ENCODE results near the gene EGFR. TPM values are rescaled to one million over a fixed set of nuclear protein-coding genes. Genes with fewer than 3 reads are reported as not detected.

EGFR gene
- total RNA-seq, 2 experiments from 2014 or later = not detected

GRCh38 chr7:55133630-55134358 lies 115.0 kb downstream of the EGFR start:
- POLR2A ChIA-PET = no interaction called here
- CTCF ChIA-PET = no interaction called here

GRCh38 chr7:55134359-55134725 lies 115.5 kb downstream of the EGFR start:
- CTCF ChIA-PET = no interaction called here
- POLR2A ChIA-PET = no interaction called here

GRCh38 chr7:55134786-55135185 lies 116.0 kb downstream of the EGFR start:
- CTCF ChIA-PET = no interaction called here
- POLR2A ChIA-PET = no interaction called here

- POLR2A ChIA-PET = no interaction called here
- CTCF ChIA-PET = no interaction called here
These were observed 116.6 kb downstream of the EGFR start for GRCh38 chr7:55135462-55135861.

- CTCF ChIA-PET = no interaction called here
- POLR2A ChIA-PET = no interaction called here
These were observed 119.8 kb downstream of the EGFR start for GRCh38 chr7:55138663-55139062.

GRCh38 chr7:55140221-55140940 lies 121.6 kb downstream of the EGFR start:
- POLR2A ChIA-PET = no interaction called here
- CTCF ChIA-PET = no interaction called here

DNA sequence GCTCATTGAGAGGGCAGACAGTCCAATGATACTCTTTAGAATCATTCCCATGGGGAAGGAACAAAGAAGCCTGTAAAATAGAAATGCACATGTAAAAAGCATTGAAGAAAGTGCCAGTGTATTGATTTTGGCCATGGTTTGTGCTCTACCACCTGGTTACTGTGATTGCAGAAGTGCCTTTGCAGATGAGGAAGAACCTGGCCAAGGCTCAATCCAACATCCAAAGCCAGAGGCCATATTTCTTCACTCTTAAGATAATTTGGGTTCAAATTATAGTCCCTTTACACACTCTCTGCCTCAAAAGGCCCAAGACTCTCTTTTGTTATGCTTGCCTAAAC lies 122.1 kb downstream of the EGFR start:
- CTCF ChIA-PET = no interaction called here
- POLR2A ChIA-PET = no interaction called here

DNA sequence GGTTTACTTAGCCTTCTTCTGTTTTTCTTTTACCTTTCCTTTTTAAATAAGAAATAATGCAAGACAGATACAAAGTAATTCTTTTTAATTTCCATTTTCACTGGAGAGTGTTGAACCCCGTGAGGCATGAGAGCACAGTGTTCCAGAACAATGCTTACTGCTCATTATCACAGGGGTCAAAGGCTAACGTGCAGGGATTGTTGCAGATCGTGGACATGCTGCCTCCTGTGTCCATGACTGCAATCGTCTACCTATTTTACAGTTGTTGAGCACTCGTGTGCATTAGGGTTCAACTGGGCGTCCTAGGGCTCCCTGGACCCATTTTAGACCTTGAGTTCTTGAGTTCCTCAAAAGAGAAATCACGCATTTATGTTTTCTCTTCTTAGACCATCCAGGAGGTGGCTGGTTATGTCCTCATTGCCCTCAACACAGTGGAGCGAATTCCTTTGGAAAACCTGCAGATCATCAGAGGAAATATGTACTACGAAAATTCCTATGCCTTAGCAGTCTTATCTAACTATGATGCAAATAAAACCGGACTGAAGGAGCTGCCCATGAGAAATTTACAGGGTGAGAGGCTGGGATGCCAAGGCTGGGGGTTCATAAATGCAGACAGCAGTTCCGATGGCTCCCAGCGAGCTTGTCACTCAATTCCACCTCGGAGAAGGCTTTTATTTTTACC lies 124.2 kb downstream of the EGFR start:
- ChIA-PET CTCF (no interaction called here), POLR2A (no interaction called here)

DNA sequence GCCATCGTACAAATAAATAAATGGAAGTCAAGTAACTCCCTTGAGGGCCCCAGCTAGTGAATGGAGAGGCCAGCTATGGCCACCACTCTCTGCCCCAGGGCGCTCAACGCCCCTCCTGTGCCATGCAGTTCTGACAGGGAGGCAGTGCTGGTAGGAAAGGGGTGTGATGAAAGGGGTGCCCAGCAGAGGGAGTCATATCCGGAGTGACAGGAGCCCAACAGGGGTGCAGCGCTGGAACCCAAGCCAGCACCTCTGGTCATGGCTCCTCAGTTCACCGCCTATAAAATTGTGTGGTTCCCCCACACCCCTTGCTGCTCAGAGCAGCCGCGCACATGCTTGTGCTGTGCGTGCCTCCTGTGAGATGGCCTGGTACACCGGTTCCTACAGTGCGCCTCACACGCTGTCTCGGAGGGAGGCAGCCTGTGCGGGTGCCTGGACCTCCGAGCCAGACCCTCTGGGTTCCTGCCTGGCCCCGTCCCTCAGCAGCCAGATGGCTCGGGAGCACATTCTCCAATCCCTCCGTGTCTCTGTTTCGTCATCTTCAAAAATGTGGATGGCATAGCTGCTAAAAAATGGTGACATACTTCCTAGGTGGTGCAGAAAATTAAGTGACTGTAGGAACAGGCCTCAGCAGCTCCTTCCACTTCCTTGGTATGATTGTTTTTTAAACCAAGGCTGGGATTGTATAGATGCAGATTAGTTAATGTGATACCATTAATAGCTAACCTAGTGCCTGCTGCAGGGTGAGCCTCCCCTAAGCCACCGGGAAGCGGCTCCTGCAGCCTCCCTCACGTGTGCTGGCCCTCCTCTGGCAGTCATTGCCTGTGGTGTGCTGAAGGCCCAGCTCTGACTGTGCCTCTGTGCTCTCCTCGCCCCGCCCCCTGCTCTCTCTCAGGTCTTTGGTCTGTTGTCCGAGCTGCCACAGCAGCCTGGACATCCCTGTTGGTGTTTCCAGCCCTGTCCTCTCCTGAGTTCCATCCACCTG lies 125.8 kb downstream of the EGFR start:
- CTCF ChIA-PET = interaction anchor here (1.0 kb wide), 1 partner anchor 110 kb away, joined by 3 read pairs; no protein-coding TSS in a partner anchor

GRCh38 chr7:55145606-55146005 lies 126.8 kb downstream of the EGFR start:
- CTCF ChIA-PET = interaction anchor here (1.0 kb wide), 1 partner anchor 110 kb away, joined by 3 read pairs; no protein-coding TSS in a partner anchor
- POLR2A ChIA-PET = no interaction called here

More for the DNA sequence above, 125.8 kb downstream of the EGFR start:
- POLR2A ChIA-PET = no interaction called here

DNA sequence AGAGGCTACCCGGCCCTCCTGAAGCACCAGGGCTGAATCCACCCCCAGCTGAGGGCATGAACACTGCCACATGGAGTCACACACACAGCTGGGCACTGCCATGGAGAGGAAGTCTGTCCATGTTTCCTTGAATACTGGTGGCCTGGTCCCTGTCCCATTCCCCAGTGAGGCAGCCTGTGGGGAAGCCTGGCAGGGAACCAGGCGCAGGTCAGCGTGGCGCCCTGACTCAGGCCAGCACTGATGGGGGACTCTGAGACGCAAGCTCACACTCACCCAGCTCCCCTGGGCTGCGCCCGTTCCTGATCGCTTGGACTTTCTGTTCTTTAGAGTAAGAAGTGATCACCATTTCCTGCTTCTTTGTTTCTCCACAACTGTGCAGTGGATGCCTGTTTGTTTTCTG lies 128.3 kb downstream of the EGFR start:
- ChIA-PET POLR2A (no interaction called here), CTCF (interaction anchor here (0.5 to 0.6 kb wide), 2 partner anchors 256 to 1102 kb away, joined by 3 to 5 read pairs; no protein-coding TSS in a partner anchor)

DNA sequence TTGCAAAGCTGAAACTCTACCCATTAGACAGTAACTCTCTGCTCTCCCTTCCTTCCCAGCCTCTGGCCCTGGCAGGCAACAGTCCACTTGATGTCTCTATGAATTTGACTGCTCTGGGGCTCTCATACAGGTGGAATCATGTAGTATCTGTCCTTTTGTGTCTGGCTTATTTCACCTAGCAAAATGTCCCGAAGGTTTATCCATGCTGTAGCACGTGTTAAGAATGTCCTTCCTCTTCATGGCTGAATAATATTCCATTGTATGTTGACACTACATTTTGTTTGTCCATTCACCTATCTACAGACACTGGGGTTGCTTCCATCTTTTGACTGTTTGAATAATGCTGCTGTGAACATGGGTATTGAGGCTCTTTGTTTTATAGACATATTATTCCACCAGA lies 128.9 kb downstream of the EGFR start:
- ChIA-PET CTCF (interaction anchor here (0.6 kb wide), 1 partner anchor 1102 kb away, joined by 3 read pairs; no protein-coding TSS in a partner anchor), POLR2A (no interaction called here)

DNA sequence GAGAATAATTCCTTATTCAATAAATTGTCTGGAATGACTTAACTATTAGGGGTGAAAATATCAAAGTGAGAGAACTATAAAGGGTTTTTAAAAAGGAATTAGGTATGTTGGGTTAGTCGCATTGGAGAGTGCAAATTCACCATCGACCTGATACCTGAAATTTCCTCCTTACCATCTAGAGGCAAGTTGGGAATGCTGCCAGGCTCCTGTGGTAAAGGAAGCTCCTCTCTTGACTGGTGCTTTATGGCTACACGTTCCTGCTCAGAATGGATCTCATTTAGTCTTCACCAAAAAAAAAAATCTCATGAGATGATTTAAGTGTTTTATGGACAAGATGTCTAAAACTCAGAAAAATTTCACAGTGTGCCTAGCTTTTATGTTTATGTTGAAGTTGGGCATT lies 129.8 kb downstream of the EGFR start:
- POLR2A ChIA-PET = no interaction called here
- CTCF ChIA-PET = no interaction called here

- CTCF ChIA-PET = no interaction called here
- POLR2A ChIA-PET = no interaction called here
These were observed 130.2 kb downstream of the EGFR start for GRCh38 chr7:55149001-55149400.

GRCh38 chr7:55150166-55150565 lies 131.3 kb downstream of the EGFR start:
- ChIA-PET POLR2A (no interaction called here), CTCF (no interaction called here)

- ChIA-PET POLR2A (no interaction called here), CTCF (interaction anchor here (0.6 kb wide), 1 partner anchor 157 kb away, joined by 5 read pairs; no protein-coding TSS in a partner anchor)
These were observed 132.1 kb downstream of the EGFR start for GRCh38 chr7:55150709-55151451.

DNA sequence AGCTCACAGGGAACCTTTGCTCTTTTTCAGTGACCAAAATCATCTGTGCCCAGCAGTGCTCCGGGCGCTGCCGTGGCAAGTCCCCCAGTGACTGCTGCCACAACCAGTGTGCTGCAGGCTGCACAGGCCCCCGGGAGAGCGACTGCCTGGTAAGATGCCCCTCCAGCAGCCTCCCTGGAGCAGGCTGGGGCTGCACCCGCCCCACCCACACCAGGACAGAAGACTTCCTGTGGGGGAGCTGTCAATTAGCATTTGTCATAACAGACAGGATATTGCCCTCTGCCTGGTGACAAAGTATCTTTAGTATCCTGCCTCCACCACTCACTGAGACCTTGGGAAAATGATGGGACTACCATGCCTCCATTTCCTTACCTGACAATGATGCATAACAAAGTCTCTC lies 133.7 kb downstream of the EGFR start:
- ChIA-PET POLR2A (no interaction called here), CTCF (no interaction called here)

DNA sequence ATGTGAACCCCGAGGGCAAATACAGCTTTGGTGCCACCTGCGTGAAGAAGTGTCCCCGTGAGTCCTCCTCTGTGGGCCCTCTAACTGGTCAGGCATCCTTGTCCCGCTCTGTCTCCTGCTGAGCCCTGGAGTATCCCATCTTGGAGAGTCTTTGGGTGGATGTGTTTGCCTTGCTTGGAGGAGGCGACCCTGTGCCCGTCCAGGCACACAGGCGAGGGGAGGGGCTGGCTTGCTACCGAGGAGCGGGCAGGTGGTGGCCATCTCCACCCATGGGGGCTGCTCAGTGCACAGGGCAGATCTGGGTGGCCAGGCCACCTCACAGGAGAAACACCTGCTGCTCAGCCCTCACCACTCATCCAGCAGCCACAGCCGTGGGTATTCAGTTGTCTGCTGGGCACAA lies 135.3 kb downstream of the EGFR start:
- CTCF ChIA-PET = no interaction called here
- POLR2A ChIA-PET = no interaction called here
